CD4-positive, alpha-beta T cell treated with Interleukin-4 for 1 hour (primary cell): ENCODE data around the gene LRRC26.
A peak's percentile ranks its signal among the peaks of the same experiment; 100 is the strongest.

Experiments
- DNase-seq, 2 donors: peaks; one replicate each; pipeline ENCODE4 v3.0.0-alpha.2; 2020 to 2022

Gene LRRC26

DNA sequence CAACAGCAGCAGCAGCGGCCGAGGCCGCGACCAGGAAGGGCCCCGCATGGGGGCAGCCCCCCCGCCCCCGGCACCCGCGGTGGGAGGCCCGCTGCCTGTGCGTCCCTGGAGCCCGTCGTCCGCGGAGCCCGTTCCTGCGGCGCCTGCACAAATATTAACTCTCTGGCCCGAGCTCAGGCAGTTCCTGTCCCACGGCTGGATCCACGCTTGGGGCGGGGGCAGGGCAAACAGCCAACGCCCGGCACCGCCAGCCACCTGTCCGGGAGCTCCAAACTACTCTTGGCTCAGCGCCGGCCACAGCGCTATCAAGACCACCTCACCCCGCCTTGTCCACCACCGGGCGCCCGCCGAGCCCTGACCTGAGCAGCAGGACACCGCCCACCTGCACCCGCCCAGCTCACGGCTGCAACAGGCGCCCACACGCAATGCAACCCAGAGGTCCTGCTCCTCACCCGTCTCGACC is at the start of gene LRRC26:
LRRC26 (minus strand) TSS at position 156 of the 463 bp plus-strand sequence; CDS start at position 48, 108 bp downstream.
- no peak for DNase-seq

DNA sequence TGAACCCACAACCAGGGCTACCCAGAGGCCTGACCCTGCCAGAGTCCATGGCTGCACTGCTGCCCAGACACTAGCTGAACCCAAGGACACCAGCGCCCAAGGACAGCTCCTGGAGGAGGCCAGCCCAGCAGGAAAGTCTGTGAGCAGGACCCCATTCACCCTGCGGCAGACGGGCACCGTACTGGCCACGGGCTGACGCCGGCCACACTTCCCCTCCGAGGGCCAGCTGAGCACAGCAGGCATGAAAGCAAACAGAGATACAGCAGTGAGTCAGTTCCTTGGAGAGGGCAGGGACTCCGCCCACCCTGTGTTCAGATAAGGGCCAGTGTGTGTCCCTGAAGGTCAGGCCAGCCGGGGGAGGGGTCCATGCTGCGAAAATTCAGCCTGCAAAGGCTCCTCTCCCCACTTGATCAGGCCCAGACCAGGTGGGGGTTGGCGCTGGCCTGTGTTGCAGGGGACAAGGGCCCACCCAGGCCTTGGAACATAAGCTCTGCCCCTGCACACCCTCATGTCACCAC is 49.0 kb upstream of the LRRC26 start:
- no peak for DNase-seq

- no peak for DNase-seq
These were observed 48.4 kb upstream of the LRRC26 start for GRCh38 chr9:137218212-137218753.

DNA sequence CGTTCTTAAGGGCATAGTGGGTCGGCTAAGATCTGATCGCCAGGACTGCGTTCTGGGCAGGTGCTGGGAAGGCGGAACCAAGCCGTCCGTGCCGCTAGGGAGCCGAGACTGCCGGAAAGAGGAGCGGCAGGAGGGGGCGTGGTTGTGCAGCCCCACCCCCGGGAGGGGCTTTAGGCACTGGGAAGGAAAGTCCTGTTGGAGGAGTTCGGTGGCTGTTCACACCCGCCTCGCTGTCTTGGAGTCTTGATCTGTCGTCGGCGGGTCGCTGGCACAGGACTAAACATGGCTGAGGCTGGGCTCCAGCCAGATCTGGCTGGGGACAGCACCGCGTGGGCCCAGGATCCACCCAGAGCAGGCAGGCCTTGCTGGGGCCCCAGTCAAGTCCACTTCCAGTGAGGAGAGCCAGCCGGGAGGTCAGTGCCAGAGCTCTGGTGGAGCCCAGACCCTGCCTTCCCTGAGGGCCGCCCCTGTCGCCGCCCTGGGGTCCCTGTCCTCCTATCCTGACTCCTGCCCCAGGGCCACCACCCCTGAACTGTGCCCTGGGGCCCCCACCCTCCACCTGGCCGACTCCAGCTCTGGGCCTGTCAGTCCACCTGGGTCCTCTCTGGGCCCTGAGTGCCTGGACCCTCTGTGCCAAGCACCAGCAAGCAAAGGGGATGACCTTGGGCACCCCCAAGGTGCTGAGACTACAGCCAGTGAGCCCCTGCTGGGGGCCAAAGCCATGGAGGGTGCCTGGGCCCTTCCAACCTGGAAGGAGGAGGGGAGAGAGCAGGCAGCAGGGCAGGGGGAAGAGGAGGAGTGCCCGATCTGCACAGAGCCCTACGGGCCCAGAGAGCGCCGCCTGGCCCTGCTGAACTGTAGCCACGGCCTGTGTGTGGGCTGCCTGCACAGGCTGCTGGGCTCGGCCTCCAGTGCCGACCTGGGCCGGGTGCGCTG is 47.7 kb upstream of the LRRC26 start:
- DNase-seq, result no peak

DNA sequence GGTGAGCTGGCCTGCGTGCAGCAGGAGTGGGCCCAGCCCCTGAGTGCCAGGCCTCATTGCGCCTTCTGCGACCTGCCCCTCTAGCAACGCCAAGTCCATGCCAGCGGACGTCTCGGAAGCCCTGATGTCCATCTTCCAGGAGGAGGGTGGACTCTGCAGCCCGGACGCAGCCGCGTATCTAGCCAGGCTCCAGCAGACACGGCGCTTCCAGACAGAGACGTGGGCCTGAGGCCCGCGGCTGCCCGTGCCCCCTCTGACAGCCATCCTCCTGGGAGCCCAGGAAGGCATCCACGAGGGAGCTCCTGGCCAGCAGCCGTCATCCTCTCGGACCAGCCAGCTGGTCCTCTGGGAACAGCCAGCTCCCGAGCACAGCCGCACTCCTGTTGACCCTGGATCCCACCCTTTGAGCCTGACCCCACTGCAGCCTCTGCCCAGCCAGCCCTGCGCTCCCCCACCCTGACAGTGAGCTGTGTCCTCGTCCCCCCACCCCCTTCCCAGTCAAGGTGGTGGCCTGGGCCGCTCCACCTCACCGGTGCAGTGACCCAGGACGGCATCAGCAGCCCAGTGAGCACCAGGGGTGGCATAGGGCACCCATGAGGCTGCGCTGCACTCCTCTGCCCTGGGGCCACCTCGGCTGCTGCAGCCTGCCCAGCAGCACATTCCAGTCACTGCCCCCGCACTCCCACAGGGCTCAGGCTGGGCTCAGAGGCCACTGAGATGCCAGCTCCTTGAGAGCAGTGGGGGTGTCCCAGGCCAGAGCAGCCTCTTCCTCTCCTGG is 46.5 kb upstream of the LRRC26 start:
- DNase-seq, result no peak

- no peak for DNase-seq
These were observed 45.5 kb upstream of the LRRC26 start for GRCh38 chr9:137215196-137215986.

DNA sequence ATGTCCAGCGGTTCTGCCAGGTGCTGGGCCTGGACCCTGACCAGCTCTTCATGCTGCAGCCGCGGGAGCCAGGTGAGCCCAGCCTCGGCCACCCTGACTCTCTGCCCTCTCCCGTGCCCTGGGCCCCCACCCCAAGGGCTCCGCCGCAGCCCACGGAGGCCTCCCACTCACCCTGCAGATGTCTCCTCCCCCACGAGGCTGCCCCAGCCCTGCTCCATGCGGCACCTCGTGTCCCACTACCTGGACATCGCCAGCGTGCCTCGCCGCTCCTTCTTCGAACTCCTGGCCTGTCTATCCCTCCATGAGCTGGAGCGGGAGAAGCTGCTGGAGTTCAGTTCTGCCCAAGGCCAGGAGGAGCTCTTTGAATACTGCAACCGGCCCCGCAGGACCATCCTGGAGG is 44.8 kb upstream of the LRRC26 start:
- DNase-seq, result no peak

GRCh38 chr9:137213160-137214060 is 43.6 kb upstream of the LRRC26 start:
- DNase-seq, result no peak

DNA sequence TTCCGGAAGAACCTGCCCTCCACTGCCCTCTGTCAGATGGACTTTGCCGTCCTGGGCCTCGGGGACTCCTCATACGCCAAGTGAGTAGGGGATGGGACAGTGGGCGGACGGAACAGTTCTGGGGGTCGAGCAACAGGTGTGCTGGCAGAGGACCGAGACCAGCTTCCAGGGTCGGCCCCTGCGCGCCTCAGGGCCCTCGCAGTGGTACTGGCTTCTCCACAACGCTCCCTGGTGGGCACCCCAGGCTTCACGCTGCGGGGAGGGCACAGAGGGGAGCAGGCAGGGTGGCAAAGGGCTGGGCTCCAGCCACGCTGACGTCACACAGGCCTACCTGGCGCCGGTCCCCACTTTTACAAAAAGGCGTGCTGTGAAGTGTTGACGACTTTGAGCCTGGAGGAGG is 42.7 kb upstream of the LRRC26 start:
- no peak for DNase-seq

- no peak for DNase-seq
These were observed 41.7 kb upstream of the LRRC26 start for GRCh38 chr9:137211532-137211931.

DNA sequence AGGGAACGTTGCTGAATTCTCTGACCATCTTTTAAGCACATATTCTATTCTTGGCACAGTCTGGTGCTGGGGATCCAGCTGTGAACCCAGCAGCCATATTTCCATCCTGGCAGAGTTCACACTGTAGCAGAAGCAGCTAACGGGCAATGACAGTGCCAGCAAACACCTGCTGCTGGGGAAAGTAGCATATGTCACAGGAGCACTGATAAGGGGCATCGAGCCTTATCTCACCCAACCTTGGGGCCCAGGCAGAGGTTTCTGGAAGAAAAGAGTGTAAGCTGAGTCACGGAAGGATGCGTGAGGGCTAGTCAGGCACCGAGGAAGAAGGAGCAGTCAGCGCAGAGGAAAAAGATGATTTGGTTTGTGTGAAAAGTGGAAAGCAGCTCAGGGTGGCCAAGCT is 36.8 kb upstream of the LRRC26 start:
- no peak for DNase-seq

DNA sequence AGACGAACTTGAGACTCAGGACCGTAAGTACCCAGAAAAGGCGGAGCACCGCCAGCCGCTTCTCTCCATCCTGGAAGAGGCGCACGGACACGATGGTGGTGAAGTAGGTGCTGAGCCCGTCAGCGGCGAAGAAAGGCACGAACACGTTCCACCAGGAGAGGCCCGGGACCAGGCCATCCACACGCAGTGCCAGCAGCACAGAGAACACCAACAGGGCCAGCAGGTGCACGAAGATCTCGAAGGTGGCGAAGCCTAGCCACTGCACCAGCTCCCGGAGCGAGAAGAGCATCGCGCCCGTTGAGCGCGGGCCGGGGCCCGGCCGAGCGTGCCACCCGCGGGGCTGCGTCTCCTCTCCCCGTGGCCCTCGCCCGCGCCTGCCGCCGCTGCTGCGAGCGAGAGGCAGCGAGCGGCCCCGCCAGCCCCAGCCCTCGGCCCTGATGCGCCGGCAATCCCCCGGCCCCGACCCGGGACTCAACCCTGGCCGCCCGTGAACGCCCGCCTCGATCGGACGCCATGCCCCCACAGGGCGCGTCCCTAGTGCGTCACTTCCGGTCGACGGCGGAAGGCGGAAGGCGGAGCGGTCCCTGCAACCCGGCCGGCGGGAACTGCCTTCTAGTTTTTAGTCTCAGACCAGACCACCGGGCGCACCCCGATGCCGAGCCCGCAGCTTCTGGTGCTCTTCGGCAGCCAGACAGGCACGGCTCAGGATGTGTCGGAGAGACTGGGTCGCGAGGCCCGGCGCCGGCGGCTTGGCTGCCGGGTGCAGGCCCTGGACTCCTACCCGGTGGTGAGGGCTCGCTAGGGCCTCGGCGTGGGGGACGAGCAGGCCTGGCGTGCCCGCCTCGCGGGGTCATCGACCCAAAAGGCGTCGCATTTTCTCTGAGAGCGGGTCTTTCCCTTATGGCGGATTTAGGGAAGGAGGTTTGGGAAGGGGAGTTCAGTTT is 35.5 kb upstream of the LRRC26 start, which contains the start of the genes NDOR1 and TMEM203:
NDOR1 (plus strand) TSS at position 575 of the 944 bp plus-strand sequence; CDS start at position 653, 78 bp downstream.
TMEM203 (minus strand) TSS at position 523 of the 944 bp plus-strand sequence; CDS start at position 289, 234 bp downstream.
- peak; percentile 89 to 92 for DNase-seq

DNA sequence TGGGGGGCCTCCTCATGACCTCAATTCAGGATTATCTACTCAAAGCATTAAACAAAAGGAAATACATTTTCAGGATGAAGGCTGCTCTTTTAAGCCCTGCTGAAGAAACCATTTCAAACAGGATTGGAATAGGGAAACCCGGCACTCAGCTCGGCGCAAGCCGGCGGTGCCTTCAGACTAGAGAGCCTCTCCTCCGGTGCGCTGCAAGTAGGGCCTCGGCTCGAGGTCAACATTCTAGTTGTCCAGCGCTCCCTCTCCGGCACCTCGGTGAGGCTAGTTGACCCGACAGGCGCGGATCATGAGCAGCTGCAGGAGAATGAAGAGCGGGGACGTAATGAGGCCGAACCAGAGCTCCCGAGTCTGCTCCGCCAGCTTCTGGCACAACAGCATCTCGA is 34.9 kb upstream of the LRRC26 start:
- no peak for DNase-seq

DNA sequence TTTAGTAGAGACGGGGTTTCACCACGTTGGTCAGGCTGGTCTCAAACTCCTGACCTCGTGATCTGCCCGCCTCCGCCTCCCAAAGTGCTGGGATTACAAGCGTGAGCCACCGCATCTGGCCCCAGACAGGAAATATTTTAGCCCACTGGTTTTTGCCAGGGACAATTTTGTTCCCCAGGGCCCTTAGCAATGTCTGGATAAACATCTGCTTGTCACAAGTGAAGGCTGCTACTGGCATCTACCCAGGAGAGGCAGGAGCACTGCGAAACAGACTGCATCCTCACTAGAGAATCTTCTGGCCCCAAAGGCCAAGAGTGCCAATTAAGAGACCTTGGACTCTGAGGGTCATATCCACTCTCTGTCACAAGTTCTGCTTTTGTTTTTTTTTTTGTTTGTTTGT is 33.1 kb upstream of the LRRC26 start:
- no peak for DNase-seq

DNA sequence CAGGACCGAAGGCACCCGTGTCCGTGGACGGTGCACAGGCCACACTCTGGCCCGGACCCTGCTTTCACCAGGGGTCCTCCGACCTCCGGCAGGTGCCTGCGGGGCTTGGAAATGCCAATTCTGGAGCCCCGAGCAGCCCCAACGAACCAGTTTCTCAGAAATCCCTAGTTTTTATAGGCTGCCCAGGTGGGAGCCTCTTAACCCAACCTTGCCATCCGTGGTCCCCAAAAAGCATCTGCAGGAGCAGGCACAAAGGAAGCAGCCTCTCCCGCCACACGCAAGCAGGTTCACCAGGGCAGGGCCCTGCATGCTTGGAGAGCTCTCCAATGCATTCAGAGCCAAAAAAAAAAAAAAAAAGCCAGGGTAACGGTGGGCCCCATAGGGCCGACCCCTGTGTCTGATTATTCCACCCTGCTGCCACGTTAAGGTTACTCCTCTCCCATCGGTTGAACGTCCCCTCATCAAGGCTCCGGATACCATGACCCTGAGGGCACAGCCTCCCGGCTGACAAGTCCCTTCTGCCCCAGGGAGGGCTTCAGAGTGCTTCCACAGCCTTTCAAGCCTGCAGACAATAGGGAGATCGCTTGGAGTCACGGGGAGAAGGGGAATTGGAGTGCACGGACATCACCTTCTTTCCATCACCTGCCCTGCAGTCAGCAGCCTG is 31.5 kb upstream of the LRRC26 start:
- no peak for DNase-seq

DNA sequence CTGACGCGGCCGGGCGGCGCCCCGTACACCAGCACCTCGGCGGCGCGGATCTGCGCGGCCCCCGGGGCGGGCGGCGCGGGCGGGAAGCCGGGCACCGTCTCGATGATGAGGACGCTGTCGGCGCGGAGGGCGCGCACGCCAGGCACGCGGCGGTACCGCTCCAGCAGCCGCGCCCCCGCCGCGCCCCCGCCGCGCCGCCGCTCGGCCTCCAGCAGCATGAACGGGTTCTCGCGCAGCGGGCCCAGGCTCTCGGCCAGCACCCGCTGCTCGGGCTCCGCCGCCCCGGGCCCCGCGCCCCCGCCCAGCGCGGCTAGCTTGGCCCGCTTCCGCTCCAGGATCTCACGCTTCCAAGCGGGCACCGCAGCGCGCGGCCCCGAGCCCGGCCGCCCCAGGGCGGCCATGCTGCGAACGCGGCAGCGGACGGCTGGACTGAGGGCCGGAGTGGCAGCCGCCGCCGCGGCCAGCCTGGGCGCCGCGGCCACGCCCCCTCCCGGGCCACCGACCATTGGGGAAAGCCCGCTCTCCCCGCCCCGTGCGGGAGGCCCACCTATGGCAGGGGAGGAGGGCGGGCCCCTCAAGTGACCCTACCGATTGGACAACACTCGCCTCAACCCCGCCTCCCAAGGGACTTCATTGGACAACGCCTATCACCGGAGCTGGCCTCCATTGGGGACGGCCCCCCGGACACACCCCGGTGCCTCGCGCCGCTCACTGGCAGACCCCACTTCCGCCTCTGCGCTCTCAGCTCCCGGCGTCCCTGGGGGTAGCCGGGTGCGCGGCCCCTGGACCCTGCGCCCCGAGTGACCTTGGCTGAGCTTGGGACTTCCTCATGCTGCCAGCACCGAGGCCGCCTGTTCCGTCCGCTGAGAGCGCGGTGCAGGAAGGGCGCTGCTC is 30.7 kb upstream of the LRRC26 start, which contains the start of gene TPRN:
TPRN (minus strand) TSS at position 431 of the 894 bp plus-strand sequence; CDS start at position 401, 30 bp downstream.
- peak; percentile 98 to 99 for DNase-seq

DNA sequence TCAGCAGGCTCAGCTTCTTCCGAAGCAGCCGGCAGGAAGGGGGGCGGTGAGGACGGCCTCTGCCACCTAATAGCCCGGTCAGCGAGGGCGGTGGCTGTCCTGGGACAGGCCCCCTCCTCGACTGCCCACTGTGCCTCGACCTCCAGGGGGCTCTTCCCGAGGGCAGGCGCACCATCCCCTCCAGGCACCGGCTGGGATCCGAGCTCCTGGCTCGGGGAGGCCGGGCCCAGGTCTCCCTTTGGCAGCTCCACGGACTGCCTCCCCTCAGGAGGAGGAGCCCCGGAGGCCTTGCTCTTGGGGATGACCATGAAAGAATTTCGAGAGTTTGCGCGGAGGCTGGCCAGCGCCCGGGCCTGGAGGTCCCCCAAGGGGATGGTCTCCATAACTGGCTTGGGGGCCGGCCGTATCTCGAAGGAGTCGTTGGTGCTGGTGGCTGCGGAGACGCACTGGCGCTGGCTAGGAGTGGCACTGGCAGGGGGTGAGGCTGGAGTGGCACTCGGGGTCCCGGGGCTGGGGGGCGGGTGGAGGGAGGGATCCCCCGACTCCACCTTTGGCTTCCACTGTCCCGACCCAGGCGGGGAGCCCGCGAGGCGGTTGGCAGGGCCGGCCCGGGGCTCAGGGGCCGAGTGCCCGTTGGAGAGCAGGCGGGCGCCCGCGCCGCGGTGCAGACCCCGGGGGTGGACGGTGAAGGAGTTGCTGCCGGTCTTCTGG is 29.7 kb upstream of the LRRC26 start:
- no peak for DNase-seq
